GM12891 (cell line): ENCODE results near the gene MCTP2.

Source experiments
- POLR2A ChIP-seq: IDR thresholded peaks from 2 replicates; pipeline ENCODE4 v1.6.1; 2011; ENCODE audit warnings: low read depth, low read length, control low read depth
- POLR2AphosphoS5 ChIP-seq: IDR thresholded peaks from 2 replicates; pipeline ENCODE4 v1.6.1; 2011; ENCODE audit warnings: low read depth, low read length, control low read depth

DNA sequence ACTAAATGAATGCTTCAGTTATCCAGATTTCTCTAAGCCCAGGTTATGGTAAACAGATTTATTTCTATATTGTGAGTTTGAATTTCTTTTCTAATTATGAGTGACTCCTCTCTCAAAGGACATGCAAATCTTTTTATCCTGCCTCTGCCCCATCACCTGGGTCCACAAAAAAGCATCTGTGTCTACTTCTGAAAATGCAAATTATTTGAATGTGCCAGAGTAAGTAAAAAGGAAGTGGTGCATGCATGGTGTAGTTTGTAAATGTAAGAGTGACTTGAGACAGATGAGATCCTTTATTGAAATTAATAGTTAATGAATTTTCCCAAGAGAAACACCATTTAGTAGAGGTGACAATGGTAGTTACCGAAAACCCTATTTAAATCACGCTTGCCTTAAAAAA is 26.9 kb downstream of the MCTP2 start:
- TF ChIP-seq POLR2AphosphoS5 = no peak
- TF ChIP-seq POLR2A = no peak
